ENCODE data around the gene SCYL1. TPM values are rescaled to one million over a fixed set of nuclear protein-coding genes. Genes with fewer than 3 reads are reported as not detected.

The SCYL1 gene
- total and polyA plus RNA-seq, 4 donors, result 33.7 to 62.0 (median 52.6) TPM

- H3K9me3 ChIP-seq (ENCODE audit: control insufficient read depth in 4 of 4, low read length in 3 of 4), result no peaks in the 10 kb centered on the region
- H3K4me3 ChIP-seq (ENCODE audit: low read depth in 1 of 3, low read length in 3 of 3), result no peak overlapping the region
Observed at GRCh38 chr11:65586247-65586630, 61.4 kb downstream of the SCYL1 start.

More at GRCh38 chr11:65586247-65586630, 61.4 kb downstream of the SCYL1 start:
- peaks cover 0 to 4% (median 0%) of the 10 kb centered on the region in 4 donors for H3K4me1 ChIP-seq (ENCODE audit: control insufficient read depth in 4 of 4, insufficient read depth in 4 of 4, low read length in 3 of 4)
- peaks cover 0 to 2% (median 0%) of the 10 kb centered on the region in 4 donors for H3K36me3 ChIP-seq (ENCODE audit: control insufficient read depth in 4 of 4, insufficient read depth in 3 of 4, low read depth in 1 of 4, low read length in 3 of 4)
- no peak overlapping the region for H3K9ac ChIP-seq (ENCODE audit: low read depth in 1 of 2, low read length in 2 of 2)
- 91% methylated on average over 4 of the region's 4 CpGs for WGBS
- no peaks in the 10 kb centered on the region for H3K27me3 ChIP-seq (ENCODE audit: control insufficient read depth in 4 of 4, insufficient read depth in 4 of 4, low read length in 3 of 4)
- DNase-seq (ENCODE audit: low spot score), result no peak
- TF ChIP-seq NR2F2 (IDR thresholded peaks at IDR 0.05) (no peak), GABPA (IDR thresholded peaks at IDR 0.05 in 1 of 2, conservative IDR thresholded peaks at IDR 0.05 in 1 of 2) (no peak), EGR1 (IDR thresholded peaks at IDR 0.05; ENCODE audit: low read depth in 2 of 2) (no peak), MAX (IDR thresholded peaks at IDR 0.05) (no peak), HNF4A (conservative IDR thresholded peaks at IDR 0.05) (no peak), ATF3 (IDR thresholded peaks at IDR 0.05) (no peak), RXRA (IDR thresholded peaks at IDR 0.05) (no peak), CTCF (IDR thresholded peaks at IDR 0.05; ENCODE audit: low read depth, low read length, missing input control) (no peak), FOXA1 (IDR thresholded peaks at IDR 0.05) (no peak), TAF1 (conservative IDR thresholded peaks at IDR 0.05) (no peak), SP1 (IDR thresholded peaks at IDR 0.05) (no peak), HNF4G (IDR thresholded peaks at IDR 0.05) (no peak), YY1 (IDR thresholded peaks at IDR 0.05) (no peak), FOXA2 (IDR thresholded peaks at IDR 0.05) (no peak), RAD21 (IDR thresholded peaks at IDR 0.05) (no peak), REST (IDR thresholded peaks at IDR 0.05) (no peak), ZBTB33 (IDR thresholded peaks at IDR 0.05) (no peak), JUND (IDR thresholded peaks at IDR 0.05) (no peak)
- H3K27ac ChIP-seq (ENCODE audit: low read depth in 1 of 2, low read length in 2 of 2), result no peak overlapping the region
